Astrocyte of the hippocampus (primary cell): ENCODE data around the gene LARP6.
"Not testable (repeated sequence)": the region's sequence is repeated elsewhere in the genome, so short reads cannot be mapped to it uniquely, and the experiment has no call there.

Source experiments
- DNase-seq: peaks from one replicate; pipeline ENCODE4 v3.0.0; 2011; ENCODE audit warnings: low read depth, low spot score

The LARP6 gene

GRCh38 chr15:70853973-70854665 is at the start of gene LARP6:
LARP6 (minus strand) TSS chr15:70854157; CDS start chr15:70854088, 69 bp downstream.
- DNase-seq, result peak; percentile 82

GRCh38 chr15:70902107-70902506 is 48.1 kb upstream of the LARP6 start:
- DNase-seq, result peak; percentile 65

GRCh38 chr15:70892912-70893560 is 39.1 kb upstream of the LARP6 start:
- DNase-seq, result peak; percentile 73

- DNase-seq, result peak; percentile 96
Measured at GRCh38 chr15:70892002-70892911, 38.3 kb upstream of the LARP6 start, which contains the start of the genes LRRC49 and THAP10. LRRC49 (plus strand) TSS chr15:70892826; CDS start chr15:70892895, 69 bp downstream. THAP10 (minus strand) TSS chr15:70892433; CDS start chr15:70892272, 161 bp downstream.

GRCh38 chr15:70882361-70882760 is 28.4 kb upstream of the LARP6 start:
- DNase-seq, result no peak

GRCh38 chr15:70880781-70881180 is 26.8 kb upstream of the LARP6 start:
- no peak for DNase-seq

- DNase-seq, result no peak
Measured at GRCh38 chr15:70879401-70879800, 25.4 kb upstream of the LARP6 start.

- no peak for DNase-seq
Measured at GRCh38 chr15:70876683-70877082, 22.7 kb upstream of the LARP6 start.

GRCh38 chr15:70876011-70876410 is 22.1 kb upstream of the LARP6 start:
- no peak for DNase-seq

- DNase-seq, result peak; percentile 50
Measured at GRCh38 chr15:70875001-70875782, 21.2 kb upstream of the LARP6 start.

- DNase-seq, result no peak
Measured at GRCh38 chr15:70873232-70874054, 19.5 kb upstream of the LARP6 start.

- DNase-seq, result not testable (repeated sequence)
Measured at GRCh38 chr15:70871490-70871889, 17.5 kb upstream of the LARP6 start.

- DNase-seq, result peak; percentile 51
Measured at GRCh38 chr15:70870051-70870450, 16.1 kb upstream of the LARP6 start.

GRCh38 chr15:70869346-70869745 is 15.4 kb upstream of the LARP6 start:
- DNase-seq, result no peak

- DNase-seq, result peak; percentile 36
Measured at GRCh38 chr15:70867911-70868467, 14.0 kb upstream of the LARP6 start.

- no peak for DNase-seq
Measured at GRCh38 chr15:70866982-70867641, 13.2 kb upstream of the LARP6 start.

- peak; percentile 89 for DNase-seq
Measured at GRCh38 chr15:70863450-70864218, 9.7 kb upstream of the LARP6 start.

- DNase-seq, result no peak
Measured at GRCh38 chr15:70859998-70860397, 6.0 kb upstream of the LARP6 start.
